NCI-H526 (cell line): ENCODE results near the gene EEFSEC.

Experiments
- DNase-seq, 2 experiments: peaks; one replicate each; lab custom pipeline; 2025; lab: John Stamatoyannopoulos, UW

The EEFSEC gene

GRCh38 chr3:128217702-128218547 is 64.6 kb downstream of the EEFSEC start:
- DNase-seq, result no peak

DNA sequence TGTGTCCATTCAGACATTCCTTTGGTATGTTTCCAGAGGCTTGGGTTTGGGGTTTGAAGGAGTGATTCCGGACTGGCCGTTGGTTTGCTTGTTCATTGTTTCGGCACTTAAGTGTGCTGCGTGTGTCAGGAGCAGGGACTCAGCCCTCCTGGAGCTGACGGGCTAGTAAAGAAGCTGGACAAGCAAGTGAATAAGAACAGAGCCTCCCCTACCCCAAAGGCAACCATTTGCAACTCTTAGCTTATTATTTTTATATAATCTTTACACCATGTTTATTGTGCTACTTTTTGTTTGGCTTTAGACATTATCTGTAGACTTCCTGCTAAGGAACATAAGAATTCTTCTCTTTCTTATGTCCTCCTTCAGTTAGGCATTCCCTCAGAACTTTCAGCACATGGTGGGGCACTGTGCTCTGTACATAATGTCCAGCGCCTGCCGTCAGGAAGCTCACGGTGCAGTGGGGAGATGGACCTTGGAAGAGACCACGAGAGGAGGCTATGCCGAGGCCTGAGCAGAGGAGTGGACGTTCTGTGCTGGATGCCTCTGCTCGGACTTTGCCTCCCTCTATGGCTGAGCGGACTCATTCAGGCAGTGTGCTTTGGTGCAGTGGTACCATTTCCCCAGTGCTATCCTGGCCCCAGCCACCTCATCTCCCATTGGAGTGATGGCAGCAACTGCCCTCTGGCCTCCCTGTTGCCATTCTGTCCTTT is 65.4 kb downstream of the EEFSEC start:
- DNase-seq, result no peak

- no peak for DNase-seq
Observed at GRCh38 chr3:128221328-128221727, 68.0 kb downstream of the EEFSEC start.

DNA sequence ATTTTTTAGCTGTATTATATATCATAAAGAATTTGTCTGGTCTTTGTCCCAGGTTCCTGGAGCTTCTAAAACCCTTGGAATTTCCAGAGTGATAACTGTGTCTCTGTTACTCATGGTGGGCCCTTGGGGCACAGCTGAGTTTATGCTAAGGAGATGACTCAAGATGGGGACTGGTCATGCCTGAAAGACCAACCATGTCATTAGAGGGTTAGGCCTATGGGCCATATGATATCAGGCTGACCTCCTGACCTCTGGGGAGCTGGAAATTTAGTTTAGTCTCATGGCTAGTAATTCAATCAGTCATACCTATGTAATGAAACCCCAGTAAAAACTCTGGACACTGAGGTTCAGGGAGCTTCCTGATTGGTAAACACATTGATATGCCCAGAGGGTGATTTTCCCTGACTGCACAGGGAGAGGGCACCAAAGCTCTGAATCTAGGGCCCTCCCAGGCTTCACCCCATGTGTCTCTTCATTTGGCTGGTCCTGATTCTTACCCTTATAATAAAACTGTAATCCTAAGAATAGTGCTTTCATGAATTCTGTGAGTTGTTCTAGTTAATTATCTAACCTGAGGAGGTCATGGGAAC is 69.6 kb downstream of the EEFSEC start:
- no peak for DNase-seq

DNA sequence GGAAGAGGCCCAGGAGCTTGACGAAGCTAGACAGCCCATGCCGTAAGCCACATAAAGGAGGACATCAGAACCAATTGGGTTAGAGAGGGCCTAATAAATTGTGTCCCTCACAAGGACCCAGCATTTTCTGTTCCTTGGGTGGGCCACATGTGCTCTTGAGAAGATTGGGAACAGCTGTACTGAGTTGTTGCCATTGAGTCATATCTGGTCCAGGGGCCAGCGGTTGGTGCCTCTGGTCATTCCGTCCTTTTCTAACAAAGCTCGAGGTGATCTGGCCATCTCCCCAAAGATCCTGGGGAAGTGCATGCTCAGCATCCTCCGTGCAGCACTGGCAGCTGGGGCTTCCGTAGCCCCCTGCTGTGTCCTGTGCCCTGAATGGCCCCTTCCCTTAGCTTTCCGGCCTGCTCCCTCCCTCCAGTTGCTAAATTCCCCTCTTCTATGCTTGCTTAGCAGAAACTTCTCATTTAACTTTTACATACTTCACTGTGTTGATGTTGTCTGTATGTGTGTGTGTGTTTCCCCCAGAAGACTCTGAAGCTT is 73.0 kb downstream of the EEFSEC start:
- DNase-seq, result no peak

DNA sequence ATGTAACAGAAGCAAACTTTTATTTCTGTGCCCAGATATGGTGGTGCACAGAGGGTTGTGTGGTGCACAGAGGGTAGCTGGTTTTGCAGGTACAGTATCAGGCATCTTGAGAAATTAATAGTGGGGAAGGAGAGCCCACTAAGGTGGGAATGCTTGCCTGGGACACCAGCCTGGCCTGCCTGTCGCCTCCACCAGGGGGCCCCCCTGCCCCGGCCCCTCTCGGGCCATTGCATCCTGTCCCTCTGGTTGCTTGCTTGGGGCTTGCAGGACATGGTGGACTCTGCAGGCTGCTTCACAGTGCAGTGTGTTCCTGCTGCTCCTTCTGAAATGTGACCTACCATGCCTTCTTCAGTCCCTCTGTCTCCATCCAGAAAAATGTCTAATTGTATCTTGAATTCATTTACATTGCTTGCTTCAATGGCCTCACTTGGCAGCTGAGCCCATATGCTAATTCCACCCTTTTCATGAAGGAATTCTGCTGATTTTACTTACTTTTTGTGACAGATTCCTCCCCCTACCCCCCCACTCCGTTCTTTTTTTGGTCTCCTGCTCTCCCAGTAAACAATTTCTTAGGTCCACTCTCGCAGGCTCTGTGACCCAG is 73.6 kb downstream of the EEFSEC start:
- peak; percentile 11 to 69 for DNase-seq

GRCh38 chr3:128227507-128227906 is 74.2 kb downstream of the EEFSEC start:
- DNase-seq, result no peak

- DNase-seq, result no peak
Observed at GRCh38 chr3:128228366-128228910, 75.2 kb downstream of the EEFSEC start.

- DNase-seq, result no peak
Observed at GRCh38 chr3:128229106-128229857, 76.0 kb downstream of the EEFSEC start.

DNA sequence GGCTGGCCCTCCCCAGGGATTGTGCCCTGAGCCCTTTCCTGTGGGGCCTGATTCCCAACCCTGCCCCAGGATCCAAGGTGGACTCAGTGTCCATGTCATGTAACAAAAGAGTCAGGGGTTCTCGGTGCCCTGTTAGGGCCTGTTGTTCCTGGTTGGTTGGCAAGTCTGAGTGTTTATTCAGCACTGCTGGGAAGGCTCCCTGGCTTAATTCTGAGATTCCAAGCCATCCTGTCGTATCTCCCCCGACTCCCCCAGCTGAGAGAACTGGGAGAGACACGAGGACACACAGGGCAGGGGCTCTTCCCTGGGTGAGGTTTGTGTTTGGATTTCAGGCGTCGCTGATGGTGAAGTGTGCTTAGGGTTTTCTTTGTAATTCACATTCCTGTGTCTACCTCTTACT is 78.3 kb downstream of the EEFSEC start:
- no peak for DNase-seq

DNA sequence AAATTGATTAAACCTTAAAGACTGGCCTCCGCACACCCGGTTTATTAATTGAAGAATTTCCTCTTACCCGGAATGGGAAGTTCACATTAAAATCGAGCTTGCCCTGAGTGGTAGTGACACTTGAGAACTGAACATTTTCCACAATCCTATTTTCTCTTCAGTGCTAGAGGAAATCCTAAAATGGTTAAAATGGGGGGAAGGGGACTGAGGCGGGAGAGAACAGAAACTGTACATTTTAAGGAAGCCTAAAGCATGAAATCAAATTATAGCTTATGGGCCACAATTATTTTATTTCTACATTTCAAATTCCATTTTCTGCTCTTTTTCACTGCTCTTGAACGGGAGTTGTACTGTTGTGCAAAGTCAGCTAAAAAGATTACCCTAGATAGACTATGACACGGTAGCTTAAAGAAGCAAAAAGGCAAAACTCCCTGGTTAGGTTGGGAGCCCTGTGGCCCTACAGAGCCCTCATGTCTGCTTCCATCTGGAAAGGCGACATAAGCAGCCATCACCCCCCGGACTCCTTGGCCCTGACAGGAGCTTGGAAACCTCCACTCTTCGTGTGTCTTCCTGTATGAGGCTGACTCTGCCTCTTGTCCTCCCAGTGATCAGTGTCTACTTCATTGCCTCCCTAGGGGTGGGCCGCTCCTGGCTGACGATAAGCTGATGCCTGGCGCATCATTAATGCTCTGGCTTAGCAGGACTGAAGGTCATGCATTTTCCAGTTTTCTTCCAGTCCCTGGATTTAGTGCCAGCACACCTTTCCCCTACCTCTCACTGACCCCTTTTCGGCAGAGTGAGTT is 79.3 kb downstream of the EEFSEC start:
- no peak for DNase-seq

DNA sequence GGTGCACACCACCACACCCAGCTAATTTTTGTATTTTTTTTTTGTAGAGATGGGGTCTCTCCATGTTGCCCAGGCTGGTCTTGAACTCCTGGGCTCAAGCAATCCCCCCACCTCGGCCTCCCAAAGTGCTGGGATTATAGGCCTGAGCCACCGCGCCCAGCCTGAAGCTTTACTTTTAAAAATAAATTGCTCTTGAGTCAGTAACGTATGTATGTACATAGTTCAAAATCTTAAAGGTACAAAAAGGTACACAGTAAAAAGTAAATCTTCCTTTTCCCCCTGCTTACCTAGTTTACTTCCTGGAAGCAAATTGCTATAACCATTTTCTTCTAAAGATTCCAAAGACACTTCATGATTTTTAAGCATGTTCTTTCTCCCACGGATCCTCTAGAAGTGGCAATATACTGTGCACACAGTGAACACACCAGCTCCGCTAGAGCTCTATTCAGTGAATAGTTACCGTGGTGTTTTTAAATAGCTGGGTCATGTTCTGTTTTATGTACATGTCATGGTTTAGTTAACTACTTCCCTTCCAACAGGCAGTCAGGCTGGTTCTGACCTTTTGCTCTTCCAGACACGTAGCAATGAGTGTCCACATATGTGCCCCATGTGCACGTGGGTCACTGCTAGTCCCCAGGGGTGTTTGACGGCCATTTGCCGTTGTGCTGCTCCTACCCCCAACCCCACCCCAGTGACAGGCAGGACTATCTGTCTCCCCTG is 82.1 kb downstream of the EEFSEC start:
- no peak for DNase-seq

DNA sequence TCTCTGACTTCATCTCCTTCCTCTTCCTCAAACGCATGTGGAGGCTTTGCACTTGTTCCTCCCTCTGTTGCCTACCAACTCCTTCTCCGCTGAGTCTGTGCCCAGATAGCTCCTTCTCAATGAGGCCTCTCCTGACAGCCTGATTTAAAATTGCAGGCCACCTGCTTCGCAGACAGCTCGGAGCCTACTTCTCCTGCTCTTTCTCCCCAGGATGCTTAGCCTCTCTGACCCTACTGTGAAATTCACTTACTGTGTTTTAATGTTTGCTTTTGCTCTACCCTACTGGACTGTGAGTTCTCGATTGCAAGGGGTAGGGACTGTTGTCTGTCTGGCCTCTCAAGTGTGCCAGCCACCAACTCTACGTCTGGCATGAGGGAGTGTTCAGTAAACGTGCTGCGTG is 83.4 kb downstream of the EEFSEC start:
- peak; percentile 49 to 59 for DNase-seq

- DNase-seq, result no peak
Observed at GRCh38 chr3:128237348-128238183, 84.3 kb downstream of the EEFSEC start.

- peak; percentile 45 to 59 for DNase-seq
Observed at GRCh38 chr3:128238184-128238489, 84.9 kb downstream of the EEFSEC start.

- no peak for DNase-seq
Observed at GRCh38 chr3:128239304-128239703, 86.0 kb downstream of the EEFSEC start.

- DNase-seq, result no peak
Observed at GRCh38 chr3:128240232-128240631, 87.0 kb downstream of the EEFSEC start.

DNA sequence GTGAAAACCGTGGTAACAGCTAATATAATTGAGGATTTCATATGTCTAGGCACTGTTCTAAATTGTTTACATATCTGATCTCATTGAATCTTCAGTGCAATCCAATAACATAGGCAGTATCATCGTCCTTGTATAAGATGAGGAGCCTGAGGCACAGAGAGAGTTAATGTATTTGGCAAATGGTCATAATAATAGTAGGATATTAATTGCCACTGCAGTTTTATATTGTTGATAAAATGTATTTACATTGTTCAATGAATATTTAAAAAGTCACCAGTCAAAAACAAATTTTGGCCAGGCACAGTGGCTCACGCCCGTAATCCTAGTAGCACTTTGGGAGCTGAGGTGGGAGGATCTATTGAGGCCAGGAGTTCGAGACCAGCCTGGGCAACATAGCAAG is 88.5 kb downstream of the EEFSEC start:
- no peak for DNase-seq
